Measurements from ENCODE around the gene FCSK. TPM values are rescaled to one million over a fixed set of nuclear protein-coding genes. Genes with fewer than 3 reads are reported as not detected.

Gene FCSK
- total and polyA plus RNA-seq, 2 of the 13 experiments (the other 11 are each of a cell fraction or from before 2014, with no cell fraction given), result 9.1 to 19.2 TPM

DNA sequence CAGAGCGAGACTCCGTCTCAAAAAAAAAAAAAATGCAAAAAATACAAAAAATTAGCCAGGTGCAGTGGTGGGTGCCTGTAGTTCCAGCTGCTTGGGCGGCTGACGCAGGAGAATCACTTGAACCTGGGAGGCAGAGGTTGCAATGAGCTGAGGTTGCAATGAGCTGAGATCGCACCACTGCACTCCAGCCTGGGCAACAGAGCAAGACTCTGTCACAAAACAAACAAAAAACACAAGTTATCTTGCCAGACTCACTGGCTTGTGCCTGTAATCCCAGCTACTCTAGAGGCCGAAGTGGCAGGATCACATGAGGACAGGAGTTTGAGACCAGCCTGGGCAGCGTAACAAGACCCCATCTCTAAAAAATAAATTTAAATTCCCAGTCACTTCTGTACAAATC, 12.1 kb upstream of the FCSK start:
- Histone ChIP-seq H3K27ac (ENCODE audit: extremely low read length, insufficient read depth, low read length) (no peak overlapping the region), H3K4me2 (ENCODE audit: low read depth, low read length) (no peak overlapping the region), H3K9ac (ENCODE audit: insufficient read depth, low read depth, low read length) (no peak overlapping the region), H4K20me1 (ENCODE audit: insufficient read depth, low read length) (no peaks in the 10 kb centered on the region), H2AFZ (ENCODE audit: low read length) (no peak overlapping the region), H3K79me2 (ENCODE audit: insufficient read depth, low read length) (peaks cover 12% of the 10 kb centered on the region), H3K36me3 (replicated peaks in 1 of 2; ENCODE audit: control insufficient read depth in 1 of 2, insufficient read depth in 2 of 2, low read length in 2 of 2) (no peaks in the 10 kb centered on the region), H3K27me3 (ENCODE audit: control insufficient read depth in 1 of 2, insufficient read depth in 2 of 2, low read length in 2 of 2) (no peaks in the 10 kb centered on the region; a peak in 1 of 5 replicates), H3K4me1 (ENCODE audit: insufficient read depth, low read length) (peaks cover 60% of the 10 kb centered on the region), H3K9me3 (ENCODE audit: low read length) (no peaks in the 10 kb centered on the region), H3K4me3 (replicated peaks in 1 of 3; ENCODE audit: insufficient read depth in 1 of 3, low read depth in 2 of 3, low read length in 3 of 3) (no peak overlapping the region)
- intact Hi-C loops (cut with micrococcal nuclease; ENCODE audit: unreplicated experiment) (no loop called here), in situ Hi-C loops (cut with HindIII; ENCODE audit: extremely low pct_ligation_motif_present, low pct_unique_long_range_greater_than_20kb) (no loop called here)
- POLR2A ChIA-PET, result interaction anchor here (5.4 to 8.3 kb wide), 3 partner anchors 12 to 62 kb away, joined by 61 to 78 read pairs (median 75); partner anchors contain the start of gene FCSK
- no peak for ATAC-seq
- 76% methylated on average over 7 of the region's 7 CpGs for WGBS (ENCODE audit: low lambda C conversion rate)
- BruUV-seq (replicated peaks), result no TSS peak
- TF ChIP-seq ZNF121 (CRISPR knock-in tag; IDR thresholded peaks at IDR 0.05) (peak; percentile 96), NCOA2 (CRISPR knock-in tag; IDR thresholded peaks at IDR 0.05) (no peak)
- no peak for DNase-seq (ENCODE audit: low spot score)
- no peak for FAIRE-seq
- CTCF ChIA-PET (ENCODE audit: low intra/inter-chr PET ratio, low total read pairs), result no interaction called here

DNA sequence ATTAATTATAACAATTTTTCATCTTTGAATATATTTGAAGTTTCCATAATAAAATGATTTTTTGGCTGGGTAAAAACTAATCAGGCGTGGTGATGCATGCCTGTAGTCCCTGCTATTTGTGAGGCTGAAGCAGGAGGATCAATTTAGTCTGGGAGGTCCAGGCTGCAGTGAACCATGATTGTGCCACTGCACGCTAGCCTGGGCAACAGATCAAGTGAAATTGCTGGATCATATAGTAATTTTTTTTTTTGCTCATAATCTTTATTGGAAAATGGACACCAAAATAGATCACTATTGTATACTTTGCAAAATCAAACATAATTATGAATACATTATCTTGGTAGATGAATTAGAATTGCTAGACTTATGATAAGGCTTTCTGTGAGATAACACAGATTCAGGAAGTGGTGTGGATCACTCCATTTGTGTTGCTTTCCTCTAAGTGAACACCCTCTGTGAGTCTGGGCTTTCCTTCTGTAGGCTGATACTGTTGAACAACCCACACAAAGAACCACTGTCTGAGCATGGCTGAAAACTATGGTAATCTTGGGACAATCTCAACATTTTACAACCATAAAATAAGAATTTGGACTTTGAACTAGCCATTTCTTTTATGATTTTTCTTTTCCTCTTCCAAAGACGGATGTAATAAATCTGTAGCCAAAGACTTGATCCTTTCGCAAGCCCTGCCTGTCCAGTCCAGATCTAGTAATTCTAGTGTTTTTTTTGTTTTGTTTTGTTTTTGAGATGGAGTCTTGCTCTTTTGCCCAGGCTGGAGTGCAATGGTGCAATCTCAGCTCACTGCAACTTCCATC, 9.9 kb upstream of the FCSK start:
- ATAC-seq, result peak; percentile 15; the same call in 1 of the 3 replicates
- no TSS peak for BruUV-seq (replicated peaks)
- TF ChIP-seq, protein P1, sequence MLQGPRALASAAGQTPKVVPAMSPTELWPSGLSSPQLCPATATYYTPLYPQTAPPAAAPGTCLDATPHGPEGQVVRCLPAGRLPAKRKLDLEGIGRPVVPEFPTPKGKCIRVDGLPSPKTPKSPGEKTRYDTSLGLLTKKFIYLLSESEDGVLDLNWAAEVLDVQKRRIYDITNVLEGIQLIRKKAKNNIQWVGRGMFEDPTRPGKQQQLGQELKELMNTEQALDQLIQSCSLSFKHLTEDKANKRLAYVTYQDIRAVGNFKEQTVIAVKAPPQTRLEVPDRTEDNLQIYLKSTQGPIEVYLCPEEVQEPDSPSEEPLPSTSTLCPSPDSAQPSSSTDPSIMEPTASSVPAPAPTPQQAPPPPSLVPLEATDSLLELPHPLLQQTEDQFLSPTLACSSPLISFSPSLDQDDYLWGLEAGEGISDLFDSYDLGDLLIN (CRISPR knock-in tag; IDR thresholded peaks at IDR 0.05; ENCODE audit: borderline replicate concordance), result no peak
- peak; percentile 90 for TF ChIP-seq ZNF121 (CRISPR knock-in tag; IDR thresholded peaks at IDR 0.05)
- no peak for TF ChIP-seq ZNF549 (CRISPR knock-in tag; IDR thresholded peaks at IDR 0.05)
- no peak for TF ChIP-seq MLLT10 (CRISPR knock-in tag; IDR thresholded peaks at IDR 0.05)
- no peak for TF ChIP-seq ISL2 (CRISPR knock-in tag; IDR thresholded peaks at IDR 0.05)
- TF ChIP-seq AHR (CRISPR knock-in tag; IDR thresholded peaks at IDR 0.05), result no peak
- no peak for TF ChIP-seq KMT2B (CRISPR knock-in tag; IDR thresholded peaks at IDR 0.05)
- TF ChIP-seq ZNF317 (CRISPR knock-in tag; IDR thresholded peaks at IDR 0.05), result no peak
- 0 out of 2 replicates have a peak, but pooled peaks have one; percentile 10 for TF ChIP-seq HNF4A (CRISPR knock-in tag; IDR thresholded peaks at IDR 0.05)
- TF ChIP-seq, protein P2, sequence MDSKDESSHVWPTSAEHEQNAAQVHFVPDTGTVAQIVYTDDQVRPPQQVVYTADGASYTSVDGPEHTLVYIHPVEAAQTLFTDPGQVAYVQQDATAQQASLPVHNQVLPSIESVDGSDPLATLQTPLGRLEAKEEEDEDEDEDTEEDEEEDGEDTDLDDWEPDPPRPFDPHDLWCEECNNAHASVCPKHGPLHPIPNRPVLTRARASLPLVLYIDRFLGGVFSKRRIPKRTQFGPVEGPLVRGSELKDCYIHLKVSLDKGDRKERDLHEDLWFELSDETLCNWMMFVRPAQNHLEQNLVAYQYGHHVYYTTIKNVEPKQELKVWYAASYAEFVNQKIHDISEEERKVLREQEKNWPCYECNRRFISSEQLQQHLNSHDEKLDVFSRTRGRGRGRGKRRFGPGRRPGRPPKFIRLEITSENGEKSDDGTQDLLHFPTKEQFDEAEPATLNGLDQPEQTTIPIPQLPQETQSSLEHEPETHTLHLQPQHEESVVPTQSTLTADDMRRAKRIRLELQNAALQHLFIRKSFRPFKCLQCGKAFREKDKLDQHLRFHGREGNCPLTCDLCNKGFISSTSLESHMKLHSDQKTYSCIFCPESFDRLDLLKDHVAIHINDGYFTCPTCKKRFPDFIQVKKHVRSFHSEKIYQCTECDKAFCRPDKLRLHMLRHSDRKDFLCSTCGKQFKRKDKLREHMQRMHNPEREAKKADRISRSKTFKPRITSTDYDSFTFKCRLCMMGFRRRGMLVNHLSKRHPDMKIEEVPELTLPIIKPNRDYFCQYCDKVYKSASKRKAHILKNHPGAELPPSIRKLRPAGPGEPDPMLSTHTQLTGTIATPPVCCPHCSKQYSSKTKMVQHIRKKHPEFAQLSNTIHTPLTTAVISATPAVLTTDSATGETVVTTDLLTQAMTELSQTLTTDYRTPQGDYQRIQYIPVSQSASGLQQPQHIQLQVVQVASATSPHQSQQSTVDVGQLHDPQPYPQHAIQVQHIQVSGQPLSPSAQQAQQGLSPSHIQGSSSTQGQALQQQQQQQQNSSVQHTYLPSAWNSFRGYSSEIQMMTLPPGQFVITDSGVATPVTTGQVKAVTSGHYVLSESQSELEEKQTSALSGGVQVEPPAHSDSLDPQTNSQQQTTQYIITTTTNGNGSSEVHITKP (CRISPR knock-in tag; IDR thresholded peaks at IDR 0.05; ENCODE audit: low read depth), result no peak

More for the DNA sequence above, 9.9 kb upstream of the FCSK start:
- no peak for DNase-seq (ENCODE audit: low spot score)
- Histone ChIP-seq H3K9ac (ENCODE audit: insufficient read depth, low read depth, low read length) (no peak overlapping the region), H3K9me3 (ENCODE audit: low read length) (no peaks in the 10 kb centered on the region), H2AFZ (ENCODE audit: low read length) (no peak overlapping the region), H3K36me3 (replicated peaks in 1 of 2; ENCODE audit: control insufficient read depth in 1 of 2, insufficient read depth in 2 of 2, low read length in 2 of 2) (no peaks in the 10 kb centered on the region), H3K4me1 (ENCODE audit: insufficient read depth, low read length) (peaks cover 63% of the 10 kb centered on the region), H3K4me2 (ENCODE audit: low read depth, low read length) (peak overlapping the region; percentile 32; the same call in 1 of the 2 replicates), H3K4me3 (replicated peaks in 1 of 3; ENCODE audit: insufficient read depth in 1 of 3, low read depth in 2 of 3, low read length in 3 of 3) (no peak overlapping the region), H3K27ac (ENCODE audit: extremely low read length, insufficient read depth, low read length) (no peak overlapping the region), H3K27me3 (ENCODE audit: control insufficient read depth in 1 of 2, insufficient read depth in 2 of 2, low read length in 2 of 2) (no peaks in the 10 kb centered on the region), H3K79me2 (ENCODE audit: insufficient read depth, low read length) (no peaks in the 10 kb centered on the region), H4K20me1 (ENCODE audit: insufficient read depth, low read length) (no peaks in the 10 kb centered on the region)
- intact Hi-C loops (cut with micrococcal nuclease; ENCODE audit: unreplicated experiment), result no loop called here
- FAIRE-seq, result peak; percentile 12
- in situ Hi-C loops (cut with HindIII; ENCODE audit: extremely low pct_ligation_motif_present, low pct_unique_long_range_greater_than_20kb), result no loop called here
- 73% methylated on average over 4 of the region's 4 CpGs for WGBS (ENCODE audit: low lambda C conversion rate)
- CTCF ChIA-PET (ENCODE audit: low intra/inter-chr PET ratio, low total read pairs), result no interaction called here
- POLR2A ChIA-PET, result no interaction called here

Measured in HepG2 (cell line).